ENCODE measurements around the gene SFRP2.

SFRP2 gene

GRCh38 chr4:153788413-153789276, at the start of gene SFRP2:
Gene SFRP2, minus strand, starts transcription at chr4:153789083. Its CDS starts 248 bp downstream, at chr4:153788835.
- DNase-seq, result peak; percentile 14

DNA sequence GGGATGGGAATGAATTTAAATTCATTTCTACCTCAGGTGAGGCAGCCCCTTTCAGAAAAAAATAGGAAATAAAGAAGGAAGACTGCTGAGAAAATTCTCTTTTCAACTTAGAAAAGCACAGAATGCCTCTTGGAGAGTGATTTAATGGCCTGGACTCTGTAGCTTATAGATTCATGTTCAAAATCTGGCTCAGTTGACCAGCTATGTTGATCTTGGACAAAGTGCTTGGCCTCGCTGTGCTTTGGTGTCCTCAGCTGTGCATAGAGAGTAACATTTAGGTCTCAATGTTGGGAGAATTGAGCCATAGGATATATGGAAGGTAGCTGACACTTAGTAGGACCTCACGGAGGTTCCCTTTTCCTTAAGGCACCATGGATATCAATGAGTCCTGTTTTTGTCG, 49.7 kb upstream of the SFRP2 start:
- no peak for DNase-seq

DNA sequence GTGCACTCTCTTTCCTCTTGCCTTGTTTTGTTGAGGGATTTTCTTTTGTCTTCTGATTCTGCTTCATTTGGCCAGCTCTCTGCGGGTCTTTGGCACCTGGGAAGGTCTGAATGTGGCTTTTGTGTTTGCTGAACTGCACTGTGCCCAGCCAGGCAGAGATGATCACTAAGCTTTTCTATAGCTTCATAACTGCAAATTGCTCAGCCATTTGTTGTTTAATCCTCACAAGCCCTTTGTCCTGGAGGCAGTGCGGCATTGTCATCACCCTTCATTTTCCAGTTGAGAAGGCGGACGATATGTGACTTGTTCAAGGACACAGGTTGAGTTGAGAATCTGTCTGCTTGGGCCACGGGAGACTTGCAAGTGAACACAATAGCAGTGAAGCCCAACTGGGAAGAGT, 46.0 kb upstream of the SFRP2 start:
- DNase-seq, result no peak

DNA sequence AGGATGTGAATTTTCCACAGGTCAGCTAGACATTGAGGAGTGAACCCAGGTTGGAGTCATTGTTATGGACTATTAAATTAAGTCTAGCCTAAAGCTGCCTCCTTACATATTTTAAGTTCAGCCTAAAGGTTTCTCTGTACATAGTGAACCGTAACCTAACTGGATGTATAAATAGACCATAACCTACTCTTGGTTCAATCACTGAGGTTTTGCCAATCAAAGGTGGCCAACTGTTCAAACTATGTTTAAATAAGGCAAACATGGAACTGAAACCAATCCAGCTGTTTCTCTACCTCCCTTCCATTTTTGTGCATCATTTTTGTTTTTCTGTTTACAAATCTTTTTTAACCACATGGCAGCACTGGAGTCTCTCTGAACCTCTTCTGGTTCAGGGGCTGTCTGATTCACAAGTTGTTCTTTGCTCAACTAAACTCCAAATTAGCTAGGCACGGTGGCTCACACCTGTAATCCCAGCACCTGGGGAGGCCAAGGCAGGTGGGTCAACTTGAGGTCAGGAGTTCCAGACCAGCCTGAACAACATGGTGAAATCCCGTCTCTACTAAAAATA, 43.9 kb upstream of the SFRP2 start:
- no peak for DNase-seq

GRCh38 chr4:153832054-153832453, 43.2 kb upstream of the SFRP2 start:
- DNase-seq, result peak; percentile 34

DNA sequence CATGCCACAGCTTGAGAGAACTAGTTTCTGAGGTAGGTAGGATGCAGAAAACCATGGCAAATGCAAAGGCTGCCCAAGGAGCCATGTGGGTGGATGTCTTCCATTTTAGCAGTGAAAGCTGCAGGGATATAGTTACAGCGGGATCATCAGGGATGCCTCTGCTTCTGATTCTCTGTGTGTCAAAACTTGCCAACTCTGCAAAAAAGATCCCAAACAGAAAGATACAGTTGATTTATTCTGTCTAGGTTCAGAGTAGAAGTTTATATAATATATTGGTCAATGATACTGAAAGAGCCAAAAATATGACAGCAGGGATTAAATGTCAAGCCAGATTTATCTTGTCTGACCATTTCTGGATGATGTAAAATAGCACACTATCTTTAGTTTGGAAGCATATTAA, 42.4 kb upstream of the SFRP2 start:
- no peak for DNase-seq

DNA sequence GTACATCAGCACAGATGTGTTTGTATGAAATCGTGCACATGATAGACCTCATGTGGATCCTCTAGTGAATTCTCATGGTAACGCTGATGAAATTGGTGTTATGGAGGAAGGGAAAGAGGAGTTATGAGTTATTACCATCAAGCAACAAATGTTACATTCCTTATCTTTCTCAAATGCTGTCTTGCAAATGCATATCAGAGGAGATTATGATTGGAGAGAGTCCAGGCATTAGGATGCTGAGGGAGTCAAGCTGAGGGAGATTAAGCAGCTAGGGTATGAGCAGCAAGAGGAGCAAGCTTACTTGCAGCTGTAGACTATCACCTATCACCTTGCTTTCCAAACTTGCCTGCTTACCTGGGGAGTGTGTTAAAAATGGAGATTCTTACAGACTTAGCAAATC, 36.8 kb upstream of the SFRP2 start:
- DNase-seq, result no peak

GRCh38 chr4:153825126-153825525, 36.2 kb upstream of the SFRP2 start:
- DNase-seq, result no peak

- DNase-seq, result no peak
These were observed 35.6 kb upstream of the SFRP2 start for GRCh38 chr4:153824501-153824900.

DNA sequence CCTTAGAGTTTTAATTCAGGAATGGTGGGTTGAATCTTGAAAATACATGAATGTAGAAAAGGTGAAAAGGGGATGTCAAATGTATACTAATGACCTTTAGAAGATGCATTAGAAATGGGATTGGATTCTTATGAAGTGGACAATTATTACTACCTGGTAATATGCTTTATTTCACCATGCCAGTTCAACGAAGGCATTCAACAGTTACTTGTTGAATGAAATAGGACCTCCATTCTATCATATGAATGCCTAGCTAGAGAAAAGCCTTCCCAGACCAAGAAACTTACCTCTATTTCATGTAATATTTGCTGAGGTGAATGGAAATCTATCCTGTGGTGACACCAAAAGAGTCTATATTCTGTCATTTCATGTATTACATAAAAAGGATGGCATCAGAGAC, 34.6 kb upstream of the SFRP2 start:
- DNase-seq, result no peak

DNA sequence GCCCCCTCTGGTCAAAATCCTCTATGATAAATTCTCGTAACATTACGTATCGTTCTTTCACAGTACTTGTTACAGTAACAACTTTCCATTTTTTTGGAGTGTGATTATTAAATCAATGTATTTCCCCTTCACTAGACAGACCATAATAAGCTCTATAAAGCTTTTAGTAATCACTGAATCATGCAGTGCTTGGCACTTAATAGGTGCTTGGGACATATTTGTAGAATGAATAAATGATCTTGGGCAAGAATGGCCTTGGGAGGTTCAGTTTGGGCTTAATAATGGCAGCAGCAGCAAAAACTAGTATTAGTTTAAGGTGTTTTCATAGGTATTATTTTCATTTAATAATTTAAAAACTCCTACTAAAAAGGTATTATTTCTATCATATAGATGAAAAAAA, 33.4 kb upstream of the SFRP2 start:
- no peak for DNase-seq

- DNase-seq, result peak; percentile 87
These were observed 28.6 kb upstream of the SFRP2 start for GRCh38 chr4:153817466-153817865.

GRCh38 chr4:153816542-153816941, 27.7 kb upstream of the SFRP2 start:
- no peak for DNase-seq

DNA sequence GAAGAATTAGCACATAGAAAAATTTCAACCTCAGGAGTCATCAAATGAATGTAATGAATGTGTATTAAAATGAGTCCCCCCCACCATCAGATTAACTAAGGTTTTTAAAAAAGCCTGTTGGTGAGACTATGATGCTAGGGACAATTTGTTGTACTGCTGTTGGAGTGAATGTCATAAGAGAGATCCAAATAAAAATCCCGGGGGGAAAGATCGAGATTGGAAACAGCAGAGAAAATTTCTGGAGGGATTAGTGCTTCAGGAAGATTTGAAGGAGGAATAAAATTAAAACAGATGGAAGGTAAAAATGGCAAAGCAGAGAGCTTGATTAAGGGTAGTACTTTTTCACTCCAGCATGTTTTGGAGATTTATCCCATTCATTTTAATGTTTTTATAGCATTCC, 25.9 kb upstream of the SFRP2 start:
- DNase-seq, result no peak

DNA sequence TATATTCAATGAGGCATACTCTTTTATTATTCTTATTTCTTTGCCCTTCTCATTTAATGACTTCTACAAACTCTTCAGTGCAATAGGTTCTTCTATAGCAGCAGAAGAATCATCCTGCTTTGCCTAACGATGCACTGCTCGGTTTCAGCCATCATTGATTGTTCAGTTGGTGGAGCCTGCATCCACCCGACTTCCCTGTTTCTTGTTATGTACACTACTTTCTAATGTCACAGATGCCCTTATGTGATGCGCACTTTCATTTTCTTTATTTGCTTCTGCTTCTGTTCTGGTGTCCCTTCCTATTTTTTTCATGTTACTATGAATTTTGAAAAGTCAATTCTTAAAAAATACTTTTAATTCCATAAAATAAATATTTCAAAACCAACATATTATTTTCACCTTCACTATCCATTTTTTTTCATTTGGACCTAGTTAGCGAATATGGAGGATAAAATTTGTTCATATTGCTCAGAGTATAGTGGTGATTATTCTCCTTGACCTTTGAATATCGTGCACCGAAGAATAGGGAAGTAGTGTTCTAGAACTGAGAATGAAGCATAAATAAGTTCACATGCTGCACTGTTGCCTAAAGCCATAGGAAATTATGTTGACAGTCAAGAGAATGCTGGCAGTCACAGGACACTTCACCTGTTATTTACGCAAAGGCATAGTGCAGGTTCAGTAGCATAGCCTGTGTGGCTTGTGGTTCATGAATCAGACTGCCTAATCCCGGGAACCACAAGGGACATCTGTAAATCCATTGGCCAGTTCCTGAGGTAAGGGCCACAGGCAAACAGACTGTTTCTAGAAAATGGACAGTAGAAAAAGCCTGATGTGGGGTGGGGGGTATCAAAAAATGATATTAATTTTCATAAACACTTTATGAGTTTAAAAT, 21.3 kb upstream of the SFRP2 start:
- DNase-seq, result peak; percentile 8

DNA sequence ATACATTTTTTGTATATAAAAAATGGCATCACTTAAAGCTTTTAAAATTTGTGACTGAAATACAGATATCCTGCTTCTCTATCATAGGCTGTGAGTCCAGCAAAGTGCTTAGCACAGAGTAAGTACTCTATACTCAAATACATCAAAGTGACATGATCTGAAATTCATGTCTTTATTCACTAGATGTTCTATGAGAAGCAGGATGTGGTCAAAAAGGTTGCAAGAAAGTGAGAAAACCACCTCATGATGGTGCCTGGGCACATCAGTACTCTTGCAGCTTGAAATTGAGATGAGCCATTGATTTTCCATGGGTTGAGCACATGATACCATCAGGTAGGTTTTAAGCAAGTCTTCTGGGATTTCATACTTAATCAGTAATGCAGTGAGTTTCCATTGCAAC, 20.4 kb upstream of the SFRP2 start:
- no peak for DNase-seq

- DNase-seq, result no peak
These were observed 19.3 kb upstream of the SFRP2 start for GRCh38 chr4:153808175-153808574.

DNA sequence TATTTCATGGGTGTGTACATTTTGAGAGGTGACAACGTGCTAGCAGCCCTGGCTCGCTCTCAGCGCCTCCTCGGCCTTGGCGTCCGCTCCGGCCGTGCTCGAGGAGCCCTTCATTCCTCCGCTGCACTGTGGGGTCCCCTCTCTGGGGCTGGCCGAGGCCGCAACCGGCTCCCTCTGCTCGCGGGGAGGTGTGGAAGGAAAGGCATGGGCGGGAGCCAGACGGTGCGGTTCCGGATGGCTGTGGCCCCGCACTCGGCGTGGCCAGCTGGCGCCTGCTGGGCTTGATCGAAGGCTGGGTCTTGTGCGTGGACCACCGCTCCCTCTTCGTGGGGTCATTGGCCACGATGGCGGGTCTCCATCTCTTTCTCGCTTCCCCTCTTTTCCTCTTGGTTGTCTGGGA, 17.2 kb upstream of the SFRP2 start:
- DNase-seq, result no peak

DNA sequence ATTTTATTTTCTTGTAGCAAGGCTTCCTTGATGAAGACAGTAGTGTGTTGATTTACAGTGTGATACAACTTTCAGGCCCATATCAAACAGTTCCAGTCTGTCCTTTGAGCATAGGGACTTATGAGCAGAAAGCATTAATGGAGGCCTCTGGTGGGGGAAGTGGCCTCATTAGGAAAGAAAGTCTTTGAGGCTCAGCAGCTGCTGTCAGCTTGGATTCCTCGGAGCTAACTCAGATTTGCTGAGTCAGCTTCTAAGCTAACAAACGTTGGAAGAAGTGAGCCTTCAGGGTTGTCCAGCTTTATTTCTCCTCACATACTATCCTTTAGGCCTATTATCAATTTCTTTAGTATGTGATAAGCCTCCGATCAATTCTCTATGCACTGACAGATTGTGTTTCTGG, 15.8 kb upstream of the SFRP2 start:
- peak; percentile 49 for DNase-seq

- peak; percentile 47 for DNase-seq
These were observed 10.8 kb upstream of the SFRP2 start for GRCh38 chr4:153799694-153800074.

DNA sequence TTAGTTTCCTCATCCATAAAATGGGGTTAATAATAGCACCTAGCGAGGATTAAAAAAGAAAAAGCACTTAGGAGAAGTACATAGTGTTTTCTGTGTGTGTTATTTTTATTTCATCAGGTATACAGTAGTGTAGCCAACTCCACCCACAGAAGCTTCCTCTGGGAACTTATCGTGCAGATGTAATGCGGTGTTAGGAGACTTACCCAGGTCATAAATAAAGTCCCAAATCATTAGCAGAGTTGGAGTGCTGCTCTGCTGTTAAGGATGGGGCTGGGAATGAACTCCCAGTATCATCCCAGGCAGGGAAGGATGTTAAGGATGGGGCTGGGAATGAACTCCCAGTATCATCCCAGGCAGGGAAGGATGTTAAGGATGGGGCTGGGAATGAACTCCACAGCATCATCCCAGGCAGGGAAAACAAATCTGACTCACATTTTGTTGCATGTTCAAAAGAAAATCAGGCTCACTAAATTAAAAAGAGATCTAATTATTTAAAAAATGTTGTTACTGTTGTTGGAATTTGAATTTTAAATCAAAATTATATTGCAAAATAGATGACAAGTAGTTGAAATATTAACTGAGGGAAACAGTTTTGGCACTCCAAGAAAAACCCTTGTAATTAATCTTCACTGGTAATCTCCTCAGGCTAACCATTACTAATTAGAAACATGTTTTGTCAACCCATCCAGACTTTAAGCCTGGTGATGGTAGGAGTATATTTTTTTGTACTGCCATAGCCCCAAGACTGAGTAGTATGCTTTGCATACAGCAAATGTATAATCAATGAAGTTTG, 10.2 kb upstream of the SFRP2 start:
- peak; percentile 47 for DNase-seq

GRCh38 chr4:153798420-153798819, 9.5 kb upstream of the SFRP2 start:
- no peak for DNase-seq

GRCh38 chr4:153794006-153794405, 5.1 kb upstream of the SFRP2 start:
- peak; percentile 71 for DNase-seq
